Activated CD4-positive, alpha-beta T cell treated with anti-CD3 and anti-CD28 coated beads for 48 hours (primary cell): ENCODE results near the gene METTL9.
A peak's percentile ranks its signal among the peaks of the same experiment; 100 is the strongest.
"Not testable (repeated sequence)": the region's sequence is repeated elsewhere in the genome, so short reads cannot be mapped to it uniquely, and the experiment has no call there.

Source experiments
- DNase-seq: peaks from one replicate; pipeline ENCODE4 v3.0.0-alpha.2; 2020

METTL9 gene

GRCh38 chr16:21639493-21639892 is 40.1 kb downstream of the METTL9 start:
- no peak for DNase-seq

DNA sequence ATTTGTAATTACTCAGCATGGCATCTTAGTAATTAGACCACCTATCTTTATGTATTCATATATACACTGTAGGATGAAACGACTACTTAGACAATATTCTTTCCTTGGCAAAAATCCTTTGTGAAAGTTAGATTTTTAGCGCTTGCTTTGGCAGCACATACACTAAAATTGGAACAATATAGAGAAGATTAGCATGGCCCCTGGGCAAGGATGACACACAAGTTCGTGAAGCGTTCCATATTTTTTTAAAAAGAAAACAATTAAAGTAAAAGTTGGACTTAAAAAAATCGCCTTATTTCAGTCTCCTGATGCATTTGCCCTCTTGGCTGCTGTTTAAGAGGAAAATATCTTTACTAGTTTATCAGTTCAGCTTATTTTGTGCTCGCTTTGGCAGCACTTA is 42.5 kb downstream of the METTL9 start:
- no peak for DNase-seq

DNA sequence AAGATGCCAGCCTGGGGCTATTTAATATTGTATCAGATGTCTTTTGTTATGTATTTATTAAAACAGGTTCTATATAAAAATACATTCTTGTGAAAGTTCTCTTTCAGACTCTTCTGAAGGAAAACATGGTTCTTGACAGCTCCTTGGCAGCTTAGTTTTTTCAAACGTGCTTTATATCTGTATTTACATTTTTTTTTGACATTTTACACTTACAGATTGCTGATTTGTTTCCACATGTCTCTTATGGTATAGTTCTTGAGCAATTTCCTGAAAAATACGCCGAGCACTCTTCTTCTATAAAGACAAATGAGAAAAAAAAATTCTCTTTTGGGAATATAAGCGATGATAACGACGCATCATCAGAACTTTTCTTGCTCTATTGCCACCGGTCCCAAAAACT is 43.5 kb downstream of the METTL9 start:
- DNase-seq = no peak

GRCh38 chr16:21643785-21644184 is 44.4 kb downstream of the METTL9 start:
- DNase-seq = no peak

DNA sequence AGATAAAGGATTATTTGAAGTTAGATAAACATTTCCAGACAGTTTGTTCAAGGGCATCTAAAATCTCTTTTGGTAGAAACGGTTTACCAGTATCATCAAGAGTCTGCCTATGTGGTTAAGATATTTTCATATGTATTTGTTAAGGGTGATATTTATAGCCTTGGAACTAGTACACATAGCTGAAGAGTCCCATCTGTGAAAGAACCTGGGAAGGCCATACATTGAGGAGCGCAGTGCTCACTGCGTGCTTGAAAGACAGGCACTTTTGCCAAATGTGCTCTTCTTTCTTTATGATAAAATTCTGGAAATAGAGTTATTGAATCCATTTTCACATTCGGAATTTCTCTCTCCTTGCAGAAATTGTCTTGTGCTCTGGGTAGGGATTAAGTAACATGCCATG is 45.3 kb downstream of the METTL9 start:
- DNase-seq = no peak

DNA sequence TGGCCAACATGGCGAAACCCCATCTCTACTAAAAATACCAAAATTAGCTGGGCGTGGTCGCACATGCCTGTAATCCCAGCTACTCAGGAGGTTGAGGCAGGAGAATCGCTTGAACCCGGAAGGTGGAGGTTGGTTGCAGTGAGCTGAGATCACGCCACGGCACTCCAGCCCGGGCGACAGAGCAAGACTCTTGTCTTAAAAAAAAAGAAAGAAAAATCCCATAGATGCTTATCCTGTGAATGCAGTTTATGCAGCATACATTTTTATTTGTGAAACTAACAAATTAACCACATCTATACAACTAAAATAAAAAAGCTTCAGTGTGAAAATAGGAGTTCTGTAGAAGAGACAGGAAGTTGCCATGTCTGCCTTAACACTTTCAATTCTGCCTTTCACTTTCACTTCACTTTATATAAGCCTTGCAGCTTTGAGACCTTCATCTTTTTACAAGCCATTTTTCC is 45.9 kb downstream of the METTL9 start:
- DNase-seq = peak; percentile 50

GRCh38 chr16:21646091-21646490 is 46.7 kb downstream of the METTL9 start:
- DNase-seq = no peak

GRCh38 chr16:21646721-21647561 is 47.6 kb downstream of the METTL9 start:
- peak; percentile 85 for DNase-seq

DNA sequence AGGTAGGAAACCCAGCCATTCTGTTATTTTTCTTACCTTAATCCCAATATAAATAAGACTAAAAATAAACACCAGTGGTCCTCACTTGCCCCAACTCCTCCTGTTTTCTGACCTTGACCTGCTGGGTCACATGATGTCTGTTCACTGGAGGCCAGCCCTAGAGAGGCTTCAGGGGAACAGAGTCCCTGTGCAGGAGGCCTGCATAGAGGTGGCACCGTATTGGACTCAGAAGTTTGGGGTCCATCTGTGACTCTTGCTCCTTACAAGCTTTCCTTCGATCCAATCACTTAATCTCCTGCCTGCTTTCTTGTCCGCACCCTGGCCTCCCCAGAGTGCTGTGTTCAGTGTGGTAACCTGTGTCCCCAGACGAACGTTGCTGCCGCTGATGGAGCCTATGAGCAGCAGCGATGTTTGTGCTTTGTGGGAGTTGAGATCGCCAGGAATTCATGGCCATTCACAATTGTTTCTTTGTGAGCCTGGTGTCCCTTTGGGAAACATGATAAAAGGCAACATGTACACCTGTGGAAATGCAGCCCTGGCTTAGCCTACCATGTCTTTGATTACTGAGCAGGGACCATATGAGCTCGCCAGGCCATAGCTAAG is 48.3 kb downstream of the METTL9 start:
- DNase-seq = no peak

DNA sequence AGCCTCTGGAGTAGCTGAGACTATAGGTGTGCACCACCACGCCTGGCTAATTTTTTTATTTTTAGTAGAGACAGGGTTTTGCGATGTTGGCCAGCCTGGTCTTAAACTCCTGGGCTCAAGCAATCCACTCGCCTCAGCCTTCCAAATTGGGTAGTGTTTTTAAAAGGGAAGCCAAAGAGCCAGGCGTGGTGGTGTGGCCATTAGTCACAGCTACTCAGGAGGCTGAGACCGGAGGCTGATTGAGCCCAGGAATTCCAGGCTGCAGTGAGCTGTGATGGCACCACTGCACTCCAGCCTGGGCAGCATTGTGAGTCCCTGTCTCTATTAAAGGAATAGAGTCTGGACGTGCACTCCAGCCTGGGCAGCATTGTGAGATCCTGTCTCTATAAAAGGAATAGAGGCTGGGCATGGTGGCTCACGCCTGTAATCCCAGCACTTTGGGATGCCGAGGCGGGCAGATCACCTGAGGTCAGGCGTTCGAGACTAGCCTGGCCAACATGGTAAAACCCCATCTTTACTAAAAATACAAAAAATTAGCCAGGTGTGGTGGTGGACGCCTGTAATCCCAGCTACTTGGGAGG is 50.5 kb downstream of the METTL9 start:
- DNase-seq = not testable (repeated sequence)

GRCh38 chr16:21650521-21650920 is 51.1 kb downstream of the METTL9 start:
- DNase-seq = no peak

GRCh38 chr16:21651515-21651914 is 52.1 kb downstream of the METTL9 start:
- DNase-seq = no peak

DNA sequence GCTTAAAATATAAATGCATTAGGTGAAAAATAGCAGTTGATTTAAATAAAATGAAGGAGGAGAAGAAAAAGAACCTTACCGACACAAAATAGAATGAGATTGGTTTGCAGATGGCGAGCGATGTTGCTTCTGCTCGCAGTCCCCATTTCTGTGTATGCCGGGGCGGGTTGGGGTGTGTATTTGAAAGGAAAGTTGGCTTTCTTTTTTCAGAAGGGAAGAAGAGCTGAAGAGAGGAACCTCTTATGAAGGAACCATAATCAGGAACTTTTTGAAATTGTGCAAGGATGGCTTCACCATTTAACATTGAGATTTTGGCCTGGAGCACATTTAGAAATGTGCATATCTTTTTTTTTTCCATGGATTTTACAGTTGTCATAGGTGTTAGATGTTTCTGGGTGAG is 53.1 kb downstream of the METTL9 start, which contains the start of gene IGSF6:
Gene IGSF6, minus strand, starts transcription at position 156 of the 400 bp plus-strand sequence. Its CDS starts 10 bp downstream, at position 146.
- DNase-seq = no peak

DNA sequence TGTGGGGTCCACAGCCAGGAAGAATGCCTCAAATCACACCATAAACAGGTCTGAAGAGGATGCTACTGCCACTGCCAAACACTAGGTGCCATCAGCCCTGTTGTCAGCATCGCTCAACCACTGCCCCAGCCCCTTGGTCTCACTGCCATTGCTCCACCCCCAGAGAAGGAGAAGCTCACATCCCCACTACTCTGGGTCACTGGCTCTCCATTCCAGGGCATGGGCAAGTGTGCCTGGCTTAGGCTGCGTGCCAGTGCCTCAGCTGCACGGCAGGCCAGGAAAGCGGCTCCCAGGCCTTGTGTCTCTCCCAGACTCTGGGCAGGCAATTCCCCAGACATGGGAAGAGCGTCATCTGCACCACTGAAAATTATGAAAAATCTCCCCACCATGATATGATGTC is 54.2 kb downstream of the METTL9 start:
- DNase-seq = no peak

GRCh38 chr16:21654466-21654865 is 55.1 kb downstream of the METTL9 start:
- no peak for DNase-seq

GRCh38 chr16:21654881-21655280 is 55.5 kb downstream of the METTL9 start:
- DNase-seq = no peak

DNA sequence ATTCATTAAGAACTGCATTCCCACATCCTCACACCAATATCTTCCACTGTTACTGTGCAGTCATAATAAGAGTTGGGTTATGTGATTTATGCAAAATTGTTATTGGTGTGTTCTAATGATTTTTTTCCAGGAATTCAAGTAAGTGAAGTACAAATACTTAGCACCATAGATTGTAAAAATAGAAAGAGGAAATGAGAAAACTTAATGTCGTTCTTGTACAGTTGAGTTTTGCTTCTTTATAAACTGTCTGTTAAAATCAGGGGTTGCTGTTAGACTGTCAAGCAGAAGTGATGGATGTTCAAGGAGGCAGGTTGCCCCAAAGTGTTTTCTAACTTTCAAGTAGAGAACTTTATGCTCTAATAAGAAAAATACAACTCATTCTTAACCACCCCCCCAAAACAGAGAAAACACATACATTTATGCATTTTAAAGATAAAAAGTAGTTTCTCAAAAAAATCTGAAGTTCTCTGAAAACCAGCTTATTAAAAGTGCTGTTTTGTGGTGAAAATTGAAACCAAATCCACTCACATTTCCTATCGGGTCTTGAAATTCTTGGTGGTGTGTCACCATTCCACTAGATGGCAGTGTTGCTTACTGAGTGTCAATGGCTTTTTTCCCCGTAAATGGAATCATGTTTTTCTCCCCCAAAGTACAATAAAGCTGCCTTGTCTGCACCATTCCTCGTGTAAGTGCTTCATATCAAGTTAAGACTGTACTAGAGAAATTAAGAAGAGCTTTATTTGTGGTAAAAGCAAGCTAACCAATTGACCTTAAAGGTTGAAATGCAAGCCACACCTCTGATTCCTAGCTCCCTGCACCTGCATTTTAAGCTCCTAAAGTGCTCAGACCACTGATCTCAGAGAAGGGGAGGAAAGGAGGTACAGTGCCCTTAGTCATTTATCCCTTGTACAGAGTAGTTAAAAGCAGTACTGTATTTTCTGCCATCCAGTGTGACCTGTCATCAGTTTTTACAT is 57.7 kb downstream of the METTL9 start:
- DNase-seq = peak; percentile 43

- DNase-seq = no peak
Observed at GRCh38 chr16:21659124-21659523, 59.7 kb downstream of the METTL9 start.

- DNase-seq = peak; percentile 24
Observed at GRCh38 chr16:21663889-21664647, 64.7 kb downstream of the METTL9 start, which contains the start of gene OTOA. Gene OTOA (plus strand): TSS chr16:21663968. CDS start chr16:21678515, 14,547 bp downstream.

- DNase-seq = no peak
Observed at GRCh38 chr16:21664801-21665492, 65.6 kb downstream of the METTL9 start.

DNA sequence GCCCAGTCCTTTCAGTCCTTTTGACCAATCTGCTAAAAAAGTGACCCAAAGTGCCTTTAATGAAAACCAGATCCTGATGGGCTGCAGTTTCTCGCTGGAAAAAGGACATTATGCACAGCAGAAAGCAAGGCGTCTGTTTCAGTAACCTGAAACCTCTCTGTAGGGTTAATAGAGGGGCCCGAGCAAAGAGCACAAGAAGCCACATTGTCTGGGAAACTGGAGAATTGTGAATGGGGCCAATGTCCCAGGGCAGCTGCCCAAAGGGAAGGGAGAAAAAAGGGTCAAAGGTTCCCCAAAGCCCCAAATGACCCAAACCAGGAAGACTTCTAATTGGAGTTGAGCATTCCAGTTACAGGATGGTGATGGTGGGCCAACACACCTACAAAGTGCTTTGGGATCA is 67.4 kb downstream of the METTL9 start:
- DNase-seq = no peak
